A549 (cell line): ENCODE data around the gene PDK2.

Source experiments
- ELK1 ChIP-seq: fragments of 150-350 bp; IDR thresholded peaks from 2 replicates; pipeline ENCODE4 v1.6.1; 2014; ENCODE audit warnings: low read depth, mild to moderate bottlenecking, low read length
- EP300 ChIP-seq, 2 experiments: fragments of >200 bp; sonication (Bioruptor Twin); formaldehyde crosslinking; IDR thresholded peaks; 2 replicates in 1 of 2; 3 replicates in 1 of 2; pipeline ENCODE4 v1.6.1; 2016 to 2017
- HDAC2 ChIP-seq: fragments of 200-600 bp; sonication (generic); IDR thresholded peaks from 2 replicates; pipeline ENCODE4 v1.6.1; 2016
- JUN ChIP-seq, 2 experiments: fragments of >200 bp; sonication (Bioruptor Twin); formaldehyde crosslinking; IDR thresholded peaks; 2 replicates in 1 of 2; 3 replicates in 1 of 2; pipeline ENCODE4 v1.6.1; 2016 to 2017
- KDM1A ChIP-seq: fragments of 200-600 bp; sonication (generic); IDR thresholded peaks from 2 replicates; pipeline ENCODE4 v1.6.1; 2016; ENCODE audit warnings: low read depth, mild to moderate bottlenecking
- NFE2L2 ChIP-seq: fragments of 150-350 bp; conservative IDR thresholded peaks from 2 replicates; pipeline ENCODE4 v1.6.1; 2014; ENCODE audit warnings: low read length
- PBX3 ChIP-seq: IDR thresholded peaks from 2 replicates; pipeline ENCODE4 v1.6.1; 2012
- POLR2A ChIP-seq: IDR thresholded peaks from 2 replicates; pipeline ENCODE4 v1.6.1; 2012; ENCODE audit warnings: mild to moderate bottlenecking, low read length
- RFX5 ChIP-seq: fragments of 450-650 bp; IDR thresholded peaks from 2 replicates; pipeline ENCODE4 v1.7.1; 2014; ENCODE audit warnings: antibody characterized with exemption, mild to moderate bottlenecking, moderate library complexity
- SMC3 ChIP-seq: fragments of >200 bp; sonication (Bioruptor Twin); formaldehyde crosslinking; IDR thresholded peaks from 3 replicates; pipeline ENCODE4 v1.6.1; 2018; ENCODE audit warnings: inconsistent platforms
- SREBF2 ChIP-seq: fragments of 450-650 bp; IDR thresholded peaks from 2 replicates; pipeline ENCODE4 v1.6.1; 2014; ENCODE audit warnings: mild to moderate bottlenecking, moderate library complexity
- USF2 ChIP-seq: fragments of 450-650 bp; IDR thresholded peaks from 2 replicates; pipeline ENCODE4 v1.6.1; 2014; ENCODE audit warnings: antibody characterized with exemption
- TF ChIP-seq, protein P1 (sequence below): fragments of >200 bp; sonication (Bioruptor Twin); formaldehyde crosslinking; IDR thresholded peaks from 3 replicates; pipeline ENCODE4 v1.5.1; 2016
- TF ChIP-seq, protein P2 (sequence below): fragments of 200-600 bp; sonication (generic); IDR thresholded peaks from 2 replicates; pipeline ENCODE4 v1.6.1; 2016; ENCODE audit warnings: antibody characterized with exemption, mild to moderate bottlenecking, moderate library complexity

DNA sequence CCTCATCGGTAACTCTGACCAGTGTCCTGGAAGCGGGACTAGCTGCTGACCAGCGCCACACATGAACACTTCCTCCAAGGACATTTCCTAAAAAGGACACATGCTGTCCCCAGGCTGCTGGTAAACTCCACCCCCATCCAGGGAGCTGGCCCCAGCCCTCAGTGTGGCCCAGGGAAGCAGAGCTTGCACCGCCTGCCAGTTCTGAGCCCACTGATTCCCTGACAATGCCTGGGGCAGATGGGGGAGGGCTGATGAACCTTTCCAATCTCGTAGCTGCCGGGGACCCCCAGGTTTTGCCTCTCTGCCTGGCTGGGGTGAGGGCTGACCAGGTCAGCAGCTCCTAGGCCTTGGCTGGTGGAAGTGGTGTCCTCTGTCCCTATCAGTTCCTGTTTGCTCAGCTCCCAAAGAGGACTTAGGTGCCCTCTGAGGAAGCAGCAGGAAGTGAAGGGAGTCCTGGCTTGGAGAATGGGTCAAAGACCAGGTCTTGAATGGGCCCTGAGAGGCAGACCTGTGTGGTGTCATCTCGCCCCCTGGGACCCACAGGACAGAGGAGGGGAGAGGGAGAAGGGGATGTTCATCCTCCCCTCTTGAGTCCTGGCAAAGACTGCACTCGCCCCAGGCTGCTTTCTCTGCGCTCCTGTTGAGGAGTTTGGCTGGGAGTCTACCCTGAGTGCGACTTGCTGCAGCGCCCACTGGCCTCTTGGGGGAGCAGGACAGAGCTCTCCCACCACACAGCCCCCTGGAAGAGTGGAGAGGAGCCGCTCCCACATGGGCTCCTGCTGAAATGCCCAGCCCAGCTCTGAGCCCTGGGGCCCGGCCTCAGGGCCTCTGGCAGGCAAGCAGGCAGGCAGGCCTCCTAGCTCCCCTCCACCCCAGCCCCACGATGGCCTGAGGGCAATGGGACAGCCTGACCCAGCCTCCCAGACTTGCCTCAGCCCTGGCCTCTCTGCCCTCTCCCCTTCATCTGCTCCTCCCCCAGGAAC lies 16.8 kb downstream of the PDK2 start:
- TF ChIP-seq POLR2A = no peak
- no peak for TF ChIP-seq RFX5
- no peak for TF ChIP-seq KDM1A
- TF ChIP-seq EP300 (IDR thresholded peaks at IDR 0.05) = no peak
- TF ChIP-seq SREBF2 = no peak
- TF ChIP-seq, protein P1, sequence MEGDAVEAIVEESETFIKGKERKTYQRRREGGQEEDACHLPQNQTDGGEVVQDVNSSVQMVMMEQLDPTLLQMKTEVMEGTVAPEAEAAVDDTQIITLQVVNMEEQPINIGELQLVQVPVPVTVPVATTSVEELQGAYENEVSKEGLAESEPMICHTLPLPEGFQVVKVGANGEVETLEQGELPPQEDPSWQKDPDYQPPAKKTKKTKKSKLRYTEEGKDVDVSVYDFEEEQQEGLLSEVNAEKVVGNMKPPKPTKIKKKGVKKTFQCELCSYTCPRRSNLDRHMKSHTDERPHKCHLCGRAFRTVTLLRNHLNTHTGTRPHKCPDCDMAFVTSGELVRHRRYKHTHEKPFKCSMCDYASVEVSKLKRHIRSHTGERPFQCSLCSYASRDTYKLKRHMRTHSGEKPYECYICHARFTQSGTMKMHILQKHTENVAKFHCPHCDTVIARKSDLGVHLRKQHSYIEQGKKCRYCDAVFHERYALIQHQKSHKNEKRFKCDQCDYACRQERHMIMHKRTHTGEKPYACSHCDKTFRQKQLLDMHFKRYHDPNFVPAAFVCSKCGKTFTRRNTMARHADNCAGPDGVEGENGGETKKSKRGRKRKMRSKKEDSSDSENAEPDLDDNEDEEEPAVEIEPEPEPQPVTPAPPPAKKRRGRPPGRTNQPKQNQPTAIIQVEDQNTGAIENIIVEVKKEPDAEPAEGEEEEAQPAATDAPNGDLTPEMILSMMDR = no peak
- TF ChIP-seq HDAC2 = no peak
- TF ChIP-seq, protein P2, sequence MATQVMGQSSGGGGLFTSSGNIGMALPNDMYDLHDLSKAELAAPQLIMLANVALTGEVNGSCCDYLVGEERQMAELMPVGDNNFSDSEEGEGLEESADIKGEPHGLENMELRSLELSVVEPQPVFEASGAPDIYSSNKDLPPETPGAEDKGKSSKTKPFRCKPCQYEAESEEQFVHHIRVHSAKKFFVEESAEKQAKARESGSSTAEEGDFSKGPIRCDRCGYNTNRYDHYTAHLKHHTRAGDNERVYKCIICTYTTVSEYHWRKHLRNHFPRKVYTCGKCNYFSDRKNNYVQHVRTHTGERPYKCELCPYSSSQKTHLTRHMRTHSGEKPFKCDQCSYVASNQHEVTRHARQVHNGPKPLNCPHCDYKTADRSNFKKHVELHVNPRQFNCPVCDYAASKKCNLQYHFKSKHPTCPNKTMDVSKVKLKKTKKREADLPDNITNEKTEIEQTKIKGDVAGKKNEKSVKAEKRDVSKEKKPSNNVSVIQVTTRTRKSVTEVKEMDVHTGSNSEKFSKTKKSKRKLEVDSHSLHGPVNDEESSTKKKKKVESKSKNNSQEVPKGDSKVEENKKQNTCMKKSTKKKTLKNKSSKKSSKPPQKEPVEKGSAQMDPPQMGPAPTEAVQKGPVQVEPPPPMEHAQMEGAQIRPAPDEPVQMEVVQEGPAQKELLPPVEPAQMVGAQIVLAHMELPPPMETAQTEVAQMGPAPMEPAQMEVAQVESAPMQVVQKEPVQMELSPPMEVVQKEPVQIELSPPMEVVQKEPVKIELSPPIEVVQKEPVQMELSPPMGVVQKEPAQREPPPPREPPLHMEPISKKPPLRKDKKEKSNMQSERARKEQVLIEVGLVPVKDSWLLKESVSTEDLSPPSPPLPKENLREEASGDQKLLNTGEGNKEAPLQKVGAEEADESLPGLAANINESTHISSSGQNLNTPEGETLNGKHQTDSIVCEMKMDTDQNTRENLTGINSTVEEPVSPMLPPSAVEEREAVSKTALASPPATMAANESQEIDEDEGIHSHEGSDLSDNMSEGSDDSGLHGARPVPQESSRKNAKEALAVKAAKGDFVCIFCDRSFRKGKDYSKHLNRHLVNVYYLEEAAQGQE = no peak
- no peak for TF ChIP-seq PBX3
- no peak for TF ChIP-seq ELK1
- TF ChIP-seq JUN (IDR thresholded peaks at IDR 0.05) = no peak
- no peak for TF ChIP-seq NFE2L2
- no peak for TF ChIP-seq SMC3
- no peak for TF ChIP-seq USF2
